GM10266 (cell line): Measurements from ENCODE around the gene BDH1.

Experiments
- DNase-seq: peaks from one replicate; pipeline ENCODE4 v3.0.0; 2012; ENCODE audit errors: extremely low spot score
- TF ChIP-seq, protein P1 (sequence below): IDR thresholded peaks from 2 replicates; pipeline ENCODE4 v1.5.1; 2012; ENCODE audit warnings: mild to moderate bottlenecking, low read depth; ENCODE audit not compliant: control insufficient read depth, insufficient read depth; ENCODE audit errors: missing control alignments

Gene BDH1

DNA sequence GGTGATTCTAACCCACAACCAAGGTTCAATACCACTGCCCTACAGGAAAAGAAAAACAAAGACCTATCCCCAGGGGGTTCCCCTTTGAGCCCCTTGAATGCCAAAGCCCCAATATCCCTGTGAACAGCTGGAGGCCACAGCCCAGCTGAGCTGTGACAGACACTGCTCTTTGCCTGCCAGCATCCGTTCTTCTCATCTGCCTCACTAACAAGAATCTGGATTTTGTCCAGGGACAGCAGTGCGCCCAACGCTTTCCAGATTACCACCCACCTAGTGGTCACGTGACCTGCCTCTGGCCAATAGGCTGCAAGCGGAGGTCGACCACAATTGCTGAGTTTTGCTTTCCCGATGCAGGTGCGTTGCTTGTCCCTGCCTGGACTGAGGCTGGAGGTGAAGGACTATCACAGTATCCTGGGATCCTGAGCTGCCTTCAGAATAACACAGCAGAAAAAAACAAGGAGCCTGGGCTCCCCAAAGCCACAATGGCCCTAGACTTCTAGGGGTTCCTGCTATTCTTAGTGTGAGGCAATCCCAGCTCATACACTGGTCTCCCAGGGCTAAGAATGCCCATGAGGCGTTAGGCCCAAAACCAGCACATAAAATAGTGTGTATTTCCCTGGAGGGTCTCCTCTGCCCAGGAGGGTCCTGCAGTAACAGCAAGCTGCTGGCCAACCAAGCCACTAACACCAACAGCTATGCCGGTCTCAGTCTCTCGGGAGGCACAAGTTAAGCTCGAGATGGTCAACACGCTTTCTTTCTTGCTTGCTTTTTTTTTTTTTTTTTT is 13.8 kb downstream of the BDH1 start:
- TF ChIP-seq, protein P1, sequence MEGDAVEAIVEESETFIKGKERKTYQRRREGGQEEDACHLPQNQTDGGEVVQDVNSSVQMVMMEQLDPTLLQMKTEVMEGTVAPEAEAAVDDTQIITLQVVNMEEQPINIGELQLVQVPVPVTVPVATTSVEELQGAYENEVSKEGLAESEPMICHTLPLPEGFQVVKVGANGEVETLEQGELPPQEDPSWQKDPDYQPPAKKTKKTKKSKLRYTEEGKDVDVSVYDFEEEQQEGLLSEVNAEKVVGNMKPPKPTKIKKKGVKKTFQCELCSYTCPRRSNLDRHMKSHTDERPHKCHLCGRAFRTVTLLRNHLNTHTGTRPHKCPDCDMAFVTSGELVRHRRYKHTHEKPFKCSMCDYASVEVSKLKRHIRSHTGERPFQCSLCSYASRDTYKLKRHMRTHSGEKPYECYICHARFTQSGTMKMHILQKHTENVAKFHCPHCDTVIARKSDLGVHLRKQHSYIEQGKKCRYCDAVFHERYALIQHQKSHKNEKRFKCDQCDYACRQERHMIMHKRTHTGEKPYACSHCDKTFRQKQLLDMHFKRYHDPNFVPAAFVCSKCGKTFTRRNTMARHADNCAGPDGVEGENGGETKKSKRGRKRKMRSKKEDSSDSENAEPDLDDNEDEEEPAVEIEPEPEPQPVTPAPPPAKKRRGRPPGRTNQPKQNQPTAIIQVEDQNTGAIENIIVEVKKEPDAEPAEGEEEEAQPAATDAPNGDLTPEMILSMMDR, result no peak
- DNase-seq, result no peak

DNA sequence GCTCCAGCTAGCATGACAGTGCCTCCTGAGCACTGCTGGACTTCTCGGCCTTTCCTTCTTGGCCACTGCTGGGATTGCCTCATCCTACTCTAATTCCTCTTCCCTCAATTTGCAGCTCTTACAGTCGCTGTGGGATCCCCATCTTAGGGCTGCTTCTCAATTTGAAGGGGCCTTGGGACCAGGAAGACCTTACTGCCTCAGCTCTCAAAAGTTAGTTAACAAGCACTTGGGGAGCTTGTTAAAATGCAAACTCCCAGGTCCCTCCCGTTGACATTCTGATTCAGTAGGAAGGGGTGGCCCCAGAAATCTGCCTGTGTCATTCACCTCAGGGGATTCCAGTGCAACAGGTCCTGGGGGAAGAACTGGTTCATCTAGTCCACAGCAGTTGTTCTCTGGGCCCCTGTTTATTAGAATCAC is 14.8 kb downstream of the BDH1 start:
- TF ChIP-seq, protein P1, result no peak
- DNase-seq, result no peak

DNA sequence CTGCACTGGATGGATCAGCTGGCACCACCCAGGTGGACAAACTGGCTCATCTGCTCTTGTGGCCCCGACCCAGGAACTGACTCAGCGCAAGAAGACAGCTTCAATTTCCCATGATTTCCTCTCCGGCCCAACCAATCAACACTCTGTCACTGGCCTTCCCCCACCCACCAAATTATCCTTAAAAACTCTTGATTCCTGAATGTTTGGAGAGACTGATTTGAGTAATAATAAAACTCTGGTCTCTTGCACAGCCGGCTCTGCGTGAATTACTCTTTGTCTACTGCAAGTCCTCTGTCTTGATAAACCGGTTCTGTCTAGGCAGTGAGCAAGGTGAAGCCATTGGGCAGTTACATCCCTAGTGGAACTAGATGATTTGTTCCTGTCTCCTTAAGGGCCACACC is 16.1 kb downstream of the BDH1 start:
- TF ChIP-seq, protein P1, result no peak
- DNase-seq, result no peak

DNA sequence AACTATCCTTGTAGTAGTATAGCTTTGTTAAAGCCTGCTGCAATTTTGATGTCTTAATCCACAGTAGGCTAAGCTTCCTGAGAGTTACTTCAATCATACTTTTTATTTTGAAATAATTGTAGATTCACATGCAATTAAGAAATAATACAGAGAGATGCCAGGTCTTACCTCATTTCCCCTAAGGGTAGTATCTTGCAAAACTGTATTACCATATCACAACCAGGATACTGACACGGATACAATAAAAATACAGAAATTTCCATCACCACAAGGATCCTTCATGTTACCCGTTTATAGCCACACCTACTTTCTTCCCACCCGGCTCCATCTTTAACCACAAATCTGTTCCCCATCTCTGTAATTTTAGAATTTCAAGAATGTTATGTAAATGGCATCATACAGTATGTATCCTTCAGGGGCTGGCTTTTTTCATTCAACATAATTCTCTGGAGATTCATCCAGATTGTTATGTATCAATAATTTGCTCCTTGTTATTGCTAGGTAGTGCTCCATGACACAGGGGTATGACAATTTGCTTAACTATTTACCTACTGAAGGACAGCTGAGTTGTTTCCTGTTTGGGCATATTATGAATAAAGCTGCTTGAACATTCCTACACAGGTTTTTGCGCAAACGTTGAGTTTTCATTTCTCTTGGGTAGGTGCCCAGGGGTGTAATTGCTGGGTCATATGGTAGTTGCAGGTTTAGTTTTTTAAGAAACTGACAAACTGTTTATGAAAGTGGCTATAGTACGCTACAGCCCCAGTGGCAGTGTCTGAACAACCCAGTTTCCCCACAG is 21.6 kb downstream of the BDH1 start:
- no peak for DNase-seq
- TF ChIP-seq, protein P1, result no peak

DNA sequence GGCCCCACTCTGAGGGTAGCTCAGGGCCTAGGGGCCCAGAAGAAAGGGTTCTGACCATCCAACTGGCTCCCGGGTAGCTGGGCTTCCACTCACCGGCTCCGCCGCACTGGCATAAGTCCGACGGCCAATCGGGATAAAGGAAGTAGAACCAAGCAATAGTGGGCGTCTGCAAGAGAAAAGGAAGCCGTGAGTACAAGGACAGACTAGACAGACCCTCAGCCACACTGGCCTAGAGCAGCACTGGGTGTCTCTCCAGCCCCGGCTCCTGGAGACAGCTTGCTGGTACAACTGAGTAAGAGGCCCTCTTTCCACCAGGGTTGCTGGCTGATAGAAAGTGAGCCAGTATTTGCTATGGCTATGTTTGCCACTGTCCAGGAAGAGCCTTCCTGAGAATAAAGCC is 22.4 kb downstream of the BDH1 start:
- no peak for DNase-seq

DNA sequence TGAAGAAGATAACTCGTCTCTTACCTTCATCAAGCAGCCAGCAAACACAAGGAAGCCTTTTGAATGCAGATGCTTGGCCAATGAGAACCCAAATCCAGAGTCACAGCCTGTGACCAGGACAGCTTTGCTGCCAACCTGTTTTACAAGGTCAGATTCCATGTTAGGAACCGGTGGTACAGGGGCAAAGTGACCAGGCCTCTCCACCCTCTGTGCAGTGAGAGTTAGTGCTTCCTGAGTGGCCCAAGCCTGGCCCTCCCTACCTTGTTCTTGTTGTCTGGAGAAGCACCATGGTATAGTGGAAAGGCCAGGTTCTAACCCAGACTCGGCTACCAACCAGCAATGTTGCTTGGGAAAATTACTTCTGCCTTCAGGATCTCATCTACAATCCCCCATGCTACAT is 23.4 kb downstream of the BDH1 start:
- TF ChIP-seq, protein P1, result no peak

More for the DNA sequence above, 22.4 kb downstream of the BDH1 start:
- TF ChIP-seq, protein P1, result no peak

DNA sequence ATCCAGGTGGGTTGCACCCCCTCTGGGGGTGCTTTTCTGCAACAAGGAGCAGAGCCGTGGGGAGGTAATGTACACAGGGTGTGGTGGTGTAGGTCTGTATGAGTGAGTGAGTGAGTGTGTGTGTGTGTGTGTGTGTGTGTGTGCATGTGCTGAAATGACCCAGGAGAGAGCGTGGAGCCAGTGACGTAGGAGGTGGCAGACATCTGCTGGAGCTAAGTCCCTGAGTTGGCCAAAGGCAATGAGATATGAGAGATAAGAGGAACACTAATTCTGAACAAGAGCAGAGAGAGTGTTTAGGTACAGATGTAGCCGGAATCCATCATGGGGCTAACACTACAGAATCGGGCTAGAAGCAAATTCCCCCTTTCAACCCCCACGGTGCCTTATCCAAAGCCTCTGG is 27.6 kb downstream of the BDH1 start:
- DNase-seq, result no peak
- TF ChIP-seq, protein P1, result no peak

More for the DNA sequence above, 23.4 kb downstream of the BDH1 start:
- DNase-seq, result no peak
